ENCODE results near the gene GPC3.

- TF ChIP-seq EHMT2 (IDR thresholded peaks at IDR 0.05; ENCODE audit: low read depth): no peak
- no peak for TF ChIP-seq RAD21 (conservative IDR thresholded peaks at IDR 0.05 in 1 of 2, IDR thresholded peaks at IDR 0.05 in 1 of 2)
- no peak for TF ChIP-seq CHD2 (IDR thresholded peaks at IDR 0.05; ENCODE audit: low read length, partially characterized antibody)
Measured at GRCh38 chrX:133994576-133994975, 9.2 kb upstream of the GPC3 start.
